Thymus (tissue), 11 donors: ENCODE data around the gene TSPAN4. TPM values are rescaled to one million over a fixed set of nuclear protein-coding genes. Genes with fewer than 3 reads are reported as not detected.
A peak's percentile ranks its signal among the peaks of the same experiment; 100 is the strongest.

Experiments
- DNase-seq, 9 donors: peaks; one replicate each; pipeline ENCODE4 v3.0.0-alpha.2; 2013; ENCODE audit warnings: low spot score in 9 of 9, low read depth in 6 of 9, missing footprints in 1 of 9
- H3K27ac ChIP-seq, 2 donors: one replicate each; pipeline ENCODE4 v1.5.1; 2013; ENCODE audit warnings: control low read depth in 1 of 2, low read depth in 1 of 2, low read length in 1 of 2, mild to moderate bottlenecking in 1 of 2, moderate library complexity in 1 of 2
- H3K27me3 ChIP-seq, 2 donors: one replicate each; pipeline ENCODE4 v1.5.1; 2013; ENCODE audit warnings: low read length in 1 of 2; ENCODE audit not compliant: control insufficient read depth in 2 of 2, insufficient read depth in 1 of 2
- H3K36me3 ChIP-seq, 2 donors: one replicate each; pipeline ENCODE4 v1.5.1; 2013; ENCODE audit warnings: low read length in 1 of 2, mild to moderate bottlenecking in 1 of 2, moderate library complexity in 1 of 2; ENCODE audit not compliant: control insufficient read depth in 2 of 2, insufficient read depth in 2 of 2
- H3K4me1 ChIP-seq, 2 donors: one replicate each; pipeline ENCODE4 v1.5.1; 2013; ENCODE audit warnings: low read length in 2 of 2; ENCODE audit not compliant: control insufficient read depth in 2 of 2, insufficient read depth in 2 of 2
- H3K4me3 ChIP-seq, 2 donors: one replicate each; pipeline ENCODE4 v1.5.1; 2013; ENCODE audit warnings: low read length in 2 of 2, control low read depth in 1 of 2, mild to moderate bottlenecking in 1 of 2
- H3K9me3 ChIP-seq, 2 donors: one replicate each; pipeline ENCODE4 v1.5.1; 2013; ENCODE audit warnings: low read length in 1 of 2, mild to moderate bottlenecking in 1 of 2; ENCODE audit not compliant: control insufficient read depth in 2 of 2, insufficient read depth in 1 of 2
- WGBS: extraction: QIAGEN DNeasy Blood & Tissue Kit; methylation state at CpG from one replicate; pipeline ENCODE4 v1.1.7; 2013; 5-methylcytosine and 5-hydroxymethylcytosine counted together
- polyA plus RNA-seq: library from polyadenylated mRNA; stranded (reverse); fragments of 200-250 nt; gene quantifications from one replicate; pipeline ENCODE4 v1.2.3, GENCODE V29; 2013
- total RNA-seq: library from RNA; stranded (reverse); fragments of 120-200 nt; gene quantifications from one replicate; pipeline ENCODE4 v1.2.4, GENCODE V29; 2013
- donor health status: healthy.

Gene TSPAN4
- total and polyA plus RNA-seq, 2 donors = 22.2 to 56.7 TPM

- 94% methylated on average over 14 of the region's 14 CpGs for WGBS
- no peaks in the 10 kb centered on the region for H3K9me3 ChIP-seq
- peaks cover 0 to 3% of the 10 kb centered on the region in 2 donors for H3K27me3 ChIP-seq
- H3K4me1 ChIP-seq = peaks cover 15% of the 10 kb centered on the region in 2 donors
- H3K4me3 ChIP-seq = no peak overlapping the region
- DNase-seq = no peak
- peaks cover 0 to 4% of the 10 kb centered on the region in 2 donors for H3K36me3 ChIP-seq
- no peak overlapping the region for H3K27ac ChIP-seq
Observed at GRCh38 chr11:912266-912665, 69.6 kb downstream of the TSPAN4 start.

GRCh38 chr11:913043-913442 lies 70.4 kb downstream of the TSPAN4 start:
- WGBS = 97% methylated on average over 4 of the region's 4 CpGs
- H3K36me3 ChIP-seq = no peaks in the 10 kb centered on the region
- no peak overlapping the region for H3K27ac ChIP-seq
- H3K4me3 ChIP-seq = no peak overlapping the region
- H3K27me3 ChIP-seq = peaks cover 0 to 3% of the 10 kb centered on the region in 2 donors
- no peaks in the 10 kb centered on the region for H3K9me3 ChIP-seq
- peaks cover 13 to 15% of the 10 kb centered on the region in 2 donors for H3K4me1 ChIP-seq
- DNase-seq = no peak

GRCh38 chr11:914204-914603 lies 71.6 kb downstream of the TSPAN4 start:
- Histone ChIP-seq H3K4me1 (peaks cover 12 to 15% of the 10 kb centered on the region in 2 donors), H3K9me3 (no peaks in the 10 kb centered on the region), H3K4me3 (no peak overlapping the region), H3K27me3 (peaks cover 0 to 3% of the 10 kb centered on the region in 2 donors), H3K27ac (peak overlapping the region in 1 of 2 donors; percentile 5), H3K36me3 (no peaks in the 10 kb centered on the region)
- DNase-seq = no peak
- WGBS = 84% methylated on average over 5 of the region's 5 CpGs

GRCh38 chr11:914747-915501 lies 72.3 kb downstream of the TSPAN4 start:
- H3K27me3 ChIP-seq = peaks cover 0 to 3% of the 10 kb centered on the region in 2 donors
- no peak for DNase-seq
- no peaks in the 10 kb centered on the region for H3K9me3 ChIP-seq
- 95% methylated on average over 21 of the region's 21 CpGs for WGBS
- no peak overlapping the region for H3K27ac ChIP-seq
- H3K4me3 ChIP-seq = no peak overlapping the region
- peaks cover 7 to 11% of the 10 kb centered on the region in 2 donors for H3K4me1 ChIP-seq
- no peaks in the 10 kb centered on the region for H3K36me3 ChIP-seq

Other genes with a start within 250 kb of the TSPAN4 start
- 44.5 TPM for gene IRF7, start 226.9 kb upstream of the TSPAN4 start, total RNA-seq
- 102 TPM for gene IRF7, start 226.9 kb upstream of the TSPAN4 start, polyA plus RNA-seq
- not detected for gene CDHR5, start 217.9 kb upstream of the TSPAN4 start, total RNA-seq
- gene CDHR5, start 217.9 kb upstream of the TSPAN4 start, polyA plus RNA-seq = 0.05 TPM
- gene SCT, start 215.7 kb upstream of the TSPAN4 start, total RNA-seq = 0.19 TPM
- 0.25 TPM for gene SCT, start 215.7 kb upstream of the TSPAN4 start, polyA plus RNA-seq
- 0.09 TPM for gene DRD4, start 205.6 kb upstream of the TSPAN4 start, total RNA-seq
- 0.82 TPM for gene DRD4, start 205.6 kb upstream of the TSPAN4 start, polyA plus RNA-seq
- 20.7 TPM for gene DEAF1, start 147.6 kb upstream of the TSPAN4 start, total RNA-seq
- gene DEAF1, start 147.6 kb upstream of the TSPAN4 start, polyA plus RNA-seq = 27.2 TPM
- gene TMEM80, start 147.0 kb upstream of the TSPAN4 start, total RNA-seq = 17.7 TPM
- 31.1 TPM for gene TMEM80, start 147.0 kb upstream of the TSPAN4 start, polyA plus RNA-seq
- gene EPS8L2, start 136.6 kb upstream of the TSPAN4 start, total RNA-seq = 3.9 TPM
- gene EPS8L2, start 136.6 kb upstream of the TSPAN4 start, polyA plus RNA-seq = 28.8 TPM
- 141 TPM for gene TALDO1, start 95.4 kb upstream of the TSPAN4 start, total RNA-seq
- 115 TPM for gene TALDO1, start 95.4 kb upstream of the TSPAN4 start, polyA plus RNA-seq
- gene GATD1, start 65.4 kb upstream of the TSPAN4 start, total RNA-seq = 13.0 TPM
- gene GATD1, start 65.4 kb upstream of the TSPAN4 start, polyA plus RNA-seq = 31.2 TPM
- 0.19 TPM for gene CEND1, start 52.8 kb upstream of the TSPAN4 start, total RNA-seq
- 0.25 TPM for gene CEND1, start 52.8 kb upstream of the TSPAN4 start, polyA plus RNA-seq
- 5.7 TPM for gene SLC25A22, start 44.6 kb upstream of the TSPAN4 start, total RNA-seq
- 11.8 TPM for gene SLC25A22, start 44.6 kb upstream of the TSPAN4 start, polyA plus RNA-seq
- 6.6 TPM for gene PIDD1, start 37.6 kb upstream of the TSPAN4 start, total RNA-seq
- gene PIDD1, start 37.6 kb upstream of the TSPAN4 start, polyA plus RNA-seq = 46.0 TPM
- gene RPLP2, start 32.9 kb upstream of the TSPAN4 start, total RNA-seq = 1,873 TPM
- 2,667 TPM for gene RPLP2, start 32.9 kb upstream of the TSPAN4 start, polyA plus RNA-seq
- 10.5 TPM for gene PNPLA2, start 23.9 kb upstream of the TSPAN4 start, total RNA-seq
- 83.6 TPM for gene PNPLA2, start 23.9 kb upstream of the TSPAN4 start, polyA plus RNA-seq
- 0.57 TPM for gene CRACR2B, start 14.9 kb upstream of the TSPAN4 start, total RNA-seq
- gene CRACR2B, start 14.9 kb upstream of the TSPAN4 start, polyA plus RNA-seq = 6.2 TPM
- 19.5 TPM for gene CD151, start 9.9 kb upstream of the TSPAN4 start, total RNA-seq
- gene CD151, start 9.9 kb upstream of the TSPAN4 start, polyA plus RNA-seq = 82.3 TPM
- 92.3 TPM for gene POLR2L, start 323 bp upstream of the TSPAN4 start, total RNA-seq
- gene POLR2L, start 323 bp upstream of the TSPAN4 start, polyA plus RNA-seq = 92.1 TPM
- gene CHID1, start 68.0 kb downstream of the TSPAN4 start, total RNA-seq = 17.8 TPM
- gene CHID1, start 68.0 kb downstream of the TSPAN4 start, polyA plus RNA-seq = 35.7 TPM
- gene AP2A2, start 83.0 kb downstream of the TSPAN4 start, total RNA-seq = 14.6 TPM
- gene AP2A2, start 83.0 kb downstream of the TSPAN4 start, polyA plus RNA-seq = 57.2 TPM
- gene MUC6, start 193.9 kb downstream of the TSPAN4 start, total RNA-seq = 0.19 TPM
- gene MUC6, start 193.9 kb downstream of the TSPAN4 start, polyA plus RNA-seq = 0.16 TPM
- under 0.01 TPM for gene MUC2, start 232.0 kb downstream of the TSPAN4 start, total RNA-seq
- gene MUC2, start 232.0 kb downstream of the TSPAN4 start, polyA plus RNA-seq = under 0.01 TPM